ENCODE results near the gene PRXL2A. TPM values are rescaled to one million over a fixed set of nuclear protein-coding genes. Genes with fewer than 3 reads are reported as not detected.

PRXL2A gene
- total RNA-seq, 4 donors from 2014 or later, result 15.4 to 26.6 (median 25.5) TPM

- Histone ChIP-seq H3K36me3 (no peaks in the 10 kb centered on the region), H3K4me3 (peak overlapping the region in 1 of 4 donors; percentile 8), H3K27me3 (no peaks in the 10 kb centered on the region), H3K9me3 (no peaks in the 10 kb centered on the region), H3K27ac (replicated peaks in 1 of 4) (peak overlapping the region; percentile 50 to 75 (median 71)), H3K4me1 (peaks cover 95 to 100% (median 100%) of the 10 kb centered on the region in 4 donors)
- DNase-seq (ENCODE audit: extremely low spot score), result peak; percentile 90
- 47% methylated on average over 7 of the region's 7 CpGs for WGBS
- intact Hi-C loops (cut with DNase I), result no loop called here
- no peak for TF ChIP-seq POLR2A (IDR thresholded peaks at IDR 0.05; ENCODE audit: low read depth)
- no peak for TF ChIP-seq CTCF (IDR thresholded peaks at IDR 0.05)
- no peak for TF ChIP-seq EP300 (IDR thresholded peaks at IDR 0.05)
- TF ChIP-seq POLR2AphosphoS5 (IDR thresholded peaks at IDR 0.05), result no peak
Measured at GRCh38 chr10:80462299-80462980, 54.1 kb downstream of the PRXL2A start.

GRCh38 chr10:80462981-80463741, 54.8 kb downstream of the PRXL2A start:
- DNase-seq (ENCODE audit: extremely low spot score), result peak; percentile 81
- WGBS, result 27% methylated on average over 5 of the region's 5 CpGs
- no peaks in the 10 kb centered on the region for H3K27me3 ChIP-seq
- TF ChIP-seq EP300 (IDR thresholded peaks at IDR 0.05) (no peak), POLR2AphosphoS5 (IDR thresholded peaks at IDR 0.05) (no peak), POLR2A (IDR thresholded peaks at IDR 0.05; ENCODE audit: low read depth) (no peak), CTCF (IDR thresholded peaks at IDR 0.05) (no peak)
- H3K4me3 ChIP-seq, result peak overlapping the region in 1 of 4 donors; percentile 8
- H3K4me1 ChIP-seq, result peaks cover 94 to 100% (median 100%) of the 10 kb centered on the region in 4 donors
- intact Hi-C loops (cut with DNase I), result no loop called here
- H3K9me3 ChIP-seq, result no peaks in the 10 kb centered on the region
- no peaks in the 10 kb centered on the region for H3K36me3 ChIP-seq
- H3K27ac ChIP-seq (replicated peaks in 1 of 4), result peak overlapping the region; percentile 50 to 75 (median 71)

DNA sequence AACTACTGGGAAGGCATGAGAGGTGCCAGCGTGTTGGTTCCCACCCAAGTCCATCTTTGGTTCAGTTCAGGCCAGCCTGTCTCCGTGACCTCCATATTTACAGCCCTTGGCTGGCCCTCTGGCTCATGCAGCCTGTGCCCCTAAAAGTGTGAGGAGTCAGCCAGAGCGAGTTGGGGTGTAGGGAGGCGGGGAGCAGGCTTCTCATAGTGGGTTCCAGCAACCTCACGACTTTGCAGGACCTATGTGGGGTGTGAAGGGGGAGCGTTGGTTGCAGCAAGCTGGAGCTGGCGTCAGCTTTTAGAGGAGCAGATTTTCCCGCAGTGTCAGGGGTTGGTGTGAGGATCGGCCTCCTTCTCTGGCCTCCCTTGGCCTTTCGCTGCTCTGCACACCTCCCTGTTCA, 55.5 kb downstream of the PRXL2A start:
- no peak for TF ChIP-seq CTCF (IDR thresholded peaks at IDR 0.05)
- TF ChIP-seq POLR2AphosphoS5 (IDR thresholded peaks at IDR 0.05), result no peak
- TF ChIP-seq EP300 (IDR thresholded peaks at IDR 0.05), result no peak
- TF ChIP-seq POLR2A (IDR thresholded peaks at IDR 0.05; ENCODE audit: low read depth), result no peak
- peaks cover 96 to 100% (median 100%) of the 10 kb centered on the region in 4 donors for H3K4me1 ChIP-seq
- no peak overlapping the region for H3K4me3 ChIP-seq
- peak overlapping the region; percentile 50 to 75 (median 72) for H3K27ac ChIP-seq (replicated peaks in 1 of 4)
- no peak for DNase-seq (ENCODE audit: extremely low spot score)
- 82% methylated on average over 10 of the region's 10 CpGs for WGBS
- intact Hi-C loops (cut with DNase I), result no loop called here
- peaks cover 0 to 3% (median under 1%) of the 10 kb centered on the region in 4 donors for H3K36me3 ChIP-seq
- H3K27me3 ChIP-seq, result no peaks in the 10 kb centered on the region
- no peaks in the 10 kb centered on the region for H3K9me3 ChIP-seq

DNA sequence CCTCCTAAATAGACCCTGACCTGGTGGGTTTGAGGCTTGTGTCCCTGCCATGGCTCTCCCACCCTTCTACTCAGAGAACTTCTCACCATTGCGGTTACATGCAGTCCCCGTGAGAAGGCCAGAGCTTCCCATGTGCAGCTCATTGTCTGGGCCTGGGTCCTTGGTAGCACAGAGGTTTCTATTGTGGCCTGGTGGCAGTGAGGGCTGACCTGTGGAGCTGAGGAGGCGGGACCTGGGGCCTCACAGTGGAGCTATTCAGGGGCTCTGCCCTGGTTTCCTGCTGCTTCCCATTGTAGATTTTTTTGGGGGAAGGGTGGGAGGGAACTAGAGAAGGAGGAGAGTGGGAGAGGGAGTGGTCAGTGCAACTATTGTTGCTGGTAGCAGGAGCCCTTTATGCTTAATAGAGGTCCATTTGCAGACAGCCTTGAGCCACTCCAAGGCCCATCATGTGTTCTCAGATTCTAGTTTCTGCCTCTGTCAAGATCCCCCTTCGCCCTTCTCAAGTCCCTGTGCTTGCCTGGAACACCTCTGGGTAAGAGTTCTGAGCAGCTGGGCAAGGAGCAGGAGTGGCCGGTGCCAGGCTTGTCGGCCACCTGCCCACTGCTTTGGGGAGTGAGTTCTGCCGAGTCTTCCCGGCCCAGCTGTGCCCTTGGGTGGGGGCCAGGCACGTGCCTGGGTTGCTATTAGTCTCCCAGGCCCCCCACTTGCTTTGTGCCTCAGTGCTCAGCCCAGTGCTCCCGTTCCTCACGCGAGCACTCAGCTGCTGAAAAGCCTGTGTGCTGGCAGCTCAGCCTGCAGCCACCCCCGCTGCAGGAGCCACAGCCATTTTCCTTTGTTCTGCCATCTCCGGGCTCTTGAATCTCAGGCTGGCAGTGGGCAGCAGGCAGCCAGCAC, 56.5 kb downstream of the PRXL2A start:
- peak in 1 of 2 donors; percentile 48 for TF ChIP-seq POLR2AphosphoS5 (IDR thresholded peaks at IDR 0.05)
- no peak for TF ChIP-seq CTCF (IDR thresholded peaks at IDR 0.05)
- Histone ChIP-seq H3K36me3 (peaks cover 0 to 11% (median 3%) of the 10 kb centered on the region in 4 donors), H3K9me3 (no peaks in the 10 kb centered on the region), H3K4me3 (peak overlapping the region; percentile 17 to 31 (median 24)), H3K27me3 (no peaks in the 10 kb centered on the region), H3K4me1 (peaks cover 93 to 100% (median 98%) of the 10 kb centered on the region in 4 donors), H3K27ac (replicated peaks in 1 of 4) (peak overlapping the region; percentile 50 to 75 (median 72))
- WGBS, result 40% methylated on average over 7 of the region's 14 CpGs
- intact Hi-C loops (cut with DNase I), result no loop called here
- no peak for DNase-seq (ENCODE audit: extremely low spot score)
